Stimulated activated CD4-positive, alpha-beta T cell treated with anti-CD3 and anti-CD28 coated beads, Interleukin-2, amount 100 ng/mL, for 4 hours (primary cell): ENCODE results near the gene NACC2.

Experiments
- DNase-seq: peaks from one replicate; pipeline ENCODE4 v3.0.0-alpha.2; 2020; ENCODE audit warnings: low read depth

Gene NACC2

DNA sequence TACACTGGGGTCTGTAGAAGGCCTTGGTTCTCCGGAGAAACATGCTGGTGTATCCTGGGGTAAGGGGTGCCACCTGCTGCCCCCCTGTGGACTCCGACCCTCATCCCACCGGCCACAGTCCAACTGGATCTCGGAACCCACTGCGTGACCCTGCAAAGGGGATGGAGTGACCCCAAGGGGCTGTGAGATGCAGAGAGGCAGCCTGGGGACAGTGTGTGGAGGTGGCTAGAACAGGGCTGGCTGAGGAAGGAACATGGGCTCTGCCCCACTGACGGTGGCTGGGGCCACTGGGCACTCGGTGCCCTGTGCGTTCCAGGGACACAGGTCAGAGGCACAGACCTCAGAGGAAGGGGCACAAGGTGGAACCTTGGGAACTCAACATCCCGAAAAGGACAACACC is 2.3 kb downstream of the NACC2 start:
- no peak for DNase-seq

- no peak for DNase-seq
Measured at GRCh38 chr9:136092353-136092650, 2.8 kb downstream of the NACC2 start.

GRCh38 chr9:136091582-136092352 is 3.3 kb downstream of the NACC2 start:
- no peak for DNase-seq

GRCh38 chr9:136090768-136091581 is 4.1 kb downstream of the NACC2 start:
- no peak for DNase-seq

DNA sequence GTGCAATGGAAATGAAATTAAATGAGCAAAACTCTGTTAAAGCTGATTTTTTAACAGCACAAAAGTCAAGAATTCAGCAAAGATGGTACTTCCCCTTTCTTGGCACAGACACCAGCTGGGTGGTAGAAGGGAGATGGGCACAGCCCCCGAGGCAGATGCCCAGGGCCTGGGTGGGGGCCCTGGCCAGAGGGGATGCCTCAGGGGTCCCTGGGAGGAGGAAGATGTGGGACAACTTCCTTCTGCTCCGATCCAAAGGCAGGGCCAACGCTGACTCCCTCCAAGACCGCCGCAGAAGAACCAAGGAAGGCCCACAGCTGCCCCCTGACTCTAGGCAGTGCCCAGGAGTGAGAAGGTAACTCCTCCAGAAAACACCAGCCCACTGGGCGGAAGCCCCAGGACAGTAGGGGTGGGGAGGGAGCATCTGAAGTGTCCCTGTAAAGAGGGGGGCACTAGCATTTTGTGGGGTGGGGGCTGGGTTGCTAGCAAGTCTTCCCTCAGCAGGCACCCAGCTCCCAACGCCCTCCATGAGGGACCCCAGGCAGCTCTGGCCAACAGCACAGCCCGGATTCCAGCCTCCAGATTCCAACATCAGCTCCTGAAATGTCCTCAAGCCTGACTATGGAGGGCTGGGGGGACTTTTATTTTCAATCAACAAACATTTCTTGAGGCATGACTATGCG is 4.9 kb downstream of the NACC2 start:
- DNase-seq = no peak

GRCh38 chr9:136089697-136090045 is 5.4 kb downstream of the NACC2 start:
- DNase-seq = no peak

- no peak for DNase-seq
Measured at GRCh38 chr9:136088939-136089696, 6.0 kb downstream of the NACC2 start.

DNA sequence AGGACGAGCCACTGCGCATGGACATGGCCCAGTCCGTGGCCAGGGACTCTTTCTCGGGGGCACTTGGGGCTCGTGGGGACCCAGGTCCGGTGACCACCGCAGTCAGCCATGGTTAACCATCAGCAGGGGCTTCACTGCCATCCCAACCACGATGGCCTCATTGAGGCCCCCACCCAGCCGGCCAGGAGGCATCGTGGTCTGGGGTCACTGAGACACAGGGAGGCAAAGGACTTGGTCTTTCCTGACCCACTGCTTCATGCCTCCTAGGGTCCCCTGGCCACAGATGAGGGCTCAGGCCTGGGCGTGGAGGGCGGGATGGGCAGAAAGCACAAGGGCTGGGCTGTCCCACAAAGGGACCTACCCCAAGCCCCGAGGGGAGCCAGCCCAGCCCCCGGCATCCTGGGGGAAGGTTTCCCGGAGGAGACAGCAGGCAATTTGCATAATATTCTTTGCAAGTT is 6.6 kb downstream of the NACC2 start:
- DNase-seq = no peak

DNA sequence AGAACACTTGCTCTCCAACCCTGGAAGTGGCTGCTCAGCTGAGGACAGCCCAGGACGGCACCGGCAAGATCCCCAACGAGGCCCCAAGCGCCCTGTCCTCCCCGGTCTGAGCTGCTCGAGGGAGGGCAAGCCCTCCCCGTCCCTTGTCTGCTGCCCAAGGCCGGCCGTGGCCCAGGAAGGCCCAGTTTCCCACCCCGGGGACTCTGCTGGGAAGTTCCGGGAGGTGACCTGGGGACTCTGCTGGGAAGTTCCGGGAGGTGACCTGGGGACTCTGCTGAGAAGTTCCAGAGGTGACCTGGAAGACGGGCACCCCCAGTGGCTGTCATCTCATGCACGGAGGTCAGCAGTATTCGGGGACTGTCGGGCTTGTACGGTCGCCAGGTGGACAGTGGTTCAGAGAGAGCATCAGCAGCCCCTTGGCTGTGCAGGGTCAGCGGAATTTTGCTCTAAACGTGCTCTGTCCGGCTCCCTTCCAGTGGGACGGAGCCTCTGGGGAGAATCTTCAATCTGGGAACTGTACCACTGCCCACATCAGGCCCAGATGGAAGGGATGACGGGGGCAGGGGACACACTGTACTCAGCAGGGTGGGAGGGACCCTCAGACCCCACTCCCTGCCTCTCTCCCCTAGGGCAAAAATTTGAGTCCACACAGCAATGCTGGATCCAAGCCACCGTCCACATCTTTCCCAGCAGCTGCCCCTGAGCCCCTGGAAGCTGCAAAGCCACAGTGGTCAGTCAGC is 7.2 kb downstream of the NACC2 start:
- no peak for DNase-seq

GRCh38 chr9:136086951-136087740 is 7.9 kb downstream of the NACC2 start:
- no peak for DNase-seq

DNA sequence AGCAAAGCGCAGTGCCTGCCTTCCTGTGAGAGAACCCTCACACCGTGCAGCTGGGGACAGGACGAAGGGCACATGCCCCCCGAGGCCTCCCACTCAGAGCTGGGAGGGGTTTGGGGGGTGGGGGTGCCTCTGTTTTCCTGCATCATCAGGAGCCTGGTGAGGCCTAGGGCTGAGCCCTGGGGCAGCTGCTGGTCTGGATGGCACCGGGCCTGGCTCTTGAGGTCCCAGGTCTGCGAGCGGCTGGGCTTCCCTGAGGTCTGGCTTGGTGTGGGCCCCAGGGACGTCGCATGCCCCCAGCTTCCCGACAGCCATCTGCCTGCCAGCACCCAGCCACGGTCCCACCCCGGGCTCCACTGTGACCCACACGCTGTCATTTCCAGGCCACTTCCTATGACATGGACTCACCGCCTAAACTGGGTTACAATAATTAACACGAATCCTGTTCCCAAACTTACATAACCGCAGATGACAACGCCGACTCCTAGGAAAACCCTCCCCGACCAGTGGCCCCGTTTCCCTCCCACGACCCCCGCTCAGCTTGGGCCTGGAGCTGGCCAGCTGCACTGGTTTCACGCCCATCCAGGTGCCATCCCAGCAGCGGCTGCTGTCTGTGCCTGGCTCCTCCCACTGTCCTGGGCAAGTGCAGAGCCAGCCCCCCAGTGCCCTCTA is 8.7 kb downstream of the NACC2 start:
- no peak for DNase-seq

DNA sequence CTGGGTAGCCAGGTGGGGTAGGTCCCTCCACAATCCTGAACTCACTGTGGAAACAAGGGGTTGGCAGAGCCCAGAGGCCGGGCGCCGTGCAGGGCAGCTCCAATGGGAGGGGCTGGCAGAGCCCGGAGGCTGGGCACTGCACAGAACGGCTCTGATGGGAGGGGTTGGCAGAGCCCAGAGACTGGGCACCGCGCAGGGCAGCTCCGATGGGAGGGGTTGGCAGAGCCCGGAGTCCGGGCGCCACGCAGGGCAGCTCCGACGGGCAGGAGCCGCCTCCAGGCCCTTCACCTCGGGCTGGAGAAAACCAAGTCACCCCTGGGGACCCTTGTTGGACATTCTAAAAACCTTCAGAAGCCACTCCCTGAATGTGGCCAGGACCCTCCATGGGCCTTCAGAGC is 9.3 kb downstream of the NACC2 start:
- DNase-seq = no peak

DNA sequence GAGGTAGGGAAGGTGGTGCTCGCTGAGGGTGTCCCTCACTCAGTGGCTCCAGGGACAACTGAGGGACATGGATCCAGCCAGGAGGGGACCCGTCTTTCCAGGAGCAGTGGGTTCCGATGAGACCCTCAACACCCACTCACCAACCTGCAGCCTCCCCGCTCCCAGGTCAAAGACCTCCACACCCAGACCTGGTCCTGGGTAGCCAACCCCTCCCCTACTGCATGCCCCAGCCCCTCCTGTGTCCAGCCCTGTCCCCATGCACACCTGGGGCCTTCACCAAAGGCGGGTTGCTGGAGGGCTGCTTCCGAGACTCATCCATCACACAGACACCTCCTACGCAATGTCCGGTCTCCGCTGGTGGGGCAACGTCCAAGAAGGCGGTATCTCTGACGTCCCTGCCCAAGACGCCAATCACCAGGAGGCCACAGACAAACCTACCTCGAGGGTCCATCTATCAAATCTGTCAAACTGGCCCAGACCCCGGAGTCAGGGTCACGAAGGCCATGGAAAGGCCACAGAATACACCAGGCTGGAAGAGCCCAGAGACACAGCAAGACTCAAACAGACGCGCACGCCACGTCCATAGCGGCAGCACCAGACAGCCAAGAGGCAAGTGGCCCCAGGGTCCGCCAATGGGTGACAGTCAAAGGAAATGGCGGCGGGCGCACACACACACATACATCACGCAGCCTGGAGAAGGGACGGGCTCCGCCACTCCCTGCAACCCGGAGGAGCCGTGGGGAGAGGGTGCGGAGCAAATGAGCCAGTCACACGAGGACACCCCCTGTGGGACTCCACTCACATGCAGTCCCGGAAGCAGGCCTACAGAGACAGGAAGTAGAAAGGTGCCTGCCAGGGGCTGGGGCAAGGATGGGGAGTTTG is 10.8 kb downstream of the NACC2 start:
- DNase-seq = no peak

- no peak for DNase-seq
Measured at GRCh38 chr9:136083558-136084062, 11.5 kb downstream of the NACC2 start.

GRCh38 chr9:136082496-136083361 is 12.4 kb downstream of the NACC2 start:
- DNase-seq = no peak

GRCh38 chr9:136081826-136082495 is 13.1 kb downstream of the NACC2 start:
- no peak for DNase-seq

GRCh38 chr9:136081113-136081825 is 13.8 kb downstream of the NACC2 start:
- DNase-seq = no peak
